ENCODE results near the gene ARL3.
"Not testable (repeated sequence)": the region's sequence is repeated elsewhere in the genome, so short reads cannot be mapped to it uniquely, and the experiment has no call there.

DNA sequence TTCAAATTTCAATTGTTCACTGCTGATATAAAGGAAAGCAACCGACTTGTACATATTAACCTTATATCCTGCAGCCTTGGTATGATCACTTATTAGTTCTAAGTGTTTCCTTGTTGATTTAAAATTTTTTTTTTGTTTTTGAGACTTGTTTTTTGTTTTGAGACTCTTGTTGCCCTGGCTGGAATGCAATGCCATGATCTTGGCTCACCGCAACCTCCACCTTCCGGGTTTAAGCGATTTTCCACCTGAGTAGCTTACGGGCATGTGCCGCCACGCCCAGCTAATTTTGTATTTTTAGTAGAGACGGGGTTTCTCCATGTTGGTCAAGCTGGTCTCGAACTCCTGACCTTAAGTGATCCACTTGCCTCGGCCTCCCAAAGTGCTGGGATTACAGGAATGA, 18.8 kb downstream of the ARL3 start:
- not testable (repeated sequence) for TF ChIP-seq GATA1 (IDR thresholded peaks at IDR 0.05; ENCODE audit: low read depth, low read length); POLR2A (IDR thresholded peaks at IDR 0.05; ENCODE audit: low read length)

All from erythroblast (primary cell).